ENCODE results near the gene CCDC6.
"Not testable (repeated sequence)": the region's sequence is repeated elsewhere in the genome, so short reads cannot be mapped to it uniquely, and the experiment has no call there.

The CCDC6 gene

DNA sequence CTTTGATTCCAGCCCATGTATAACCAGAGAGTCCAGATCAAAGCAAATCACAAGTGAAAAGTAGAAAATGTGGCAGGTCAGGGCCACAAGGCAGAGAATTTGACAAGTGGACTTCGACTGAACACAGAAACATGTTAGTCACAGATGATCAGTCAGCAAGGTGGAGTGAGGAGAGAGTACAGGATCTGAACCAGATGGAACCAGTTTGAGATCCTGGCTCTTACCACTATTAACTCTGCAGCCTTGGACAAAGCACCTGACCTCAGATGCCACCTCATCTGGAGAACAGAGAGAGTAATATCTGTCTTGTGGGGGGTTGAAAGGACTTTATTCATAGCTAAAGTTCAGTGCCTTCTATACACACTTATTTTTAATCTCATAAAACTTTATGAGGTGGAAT lies 157.5 kb downstream of the CCDC6 start:
- no peak for DNase-seq (ENCODE audit: low read depth)
- in situ Hi-C loops (cut with HindIII; ENCODE audit: low sequenced_read_pairs) = no loop called here
- TF ChIP-seq, protein P1, sequence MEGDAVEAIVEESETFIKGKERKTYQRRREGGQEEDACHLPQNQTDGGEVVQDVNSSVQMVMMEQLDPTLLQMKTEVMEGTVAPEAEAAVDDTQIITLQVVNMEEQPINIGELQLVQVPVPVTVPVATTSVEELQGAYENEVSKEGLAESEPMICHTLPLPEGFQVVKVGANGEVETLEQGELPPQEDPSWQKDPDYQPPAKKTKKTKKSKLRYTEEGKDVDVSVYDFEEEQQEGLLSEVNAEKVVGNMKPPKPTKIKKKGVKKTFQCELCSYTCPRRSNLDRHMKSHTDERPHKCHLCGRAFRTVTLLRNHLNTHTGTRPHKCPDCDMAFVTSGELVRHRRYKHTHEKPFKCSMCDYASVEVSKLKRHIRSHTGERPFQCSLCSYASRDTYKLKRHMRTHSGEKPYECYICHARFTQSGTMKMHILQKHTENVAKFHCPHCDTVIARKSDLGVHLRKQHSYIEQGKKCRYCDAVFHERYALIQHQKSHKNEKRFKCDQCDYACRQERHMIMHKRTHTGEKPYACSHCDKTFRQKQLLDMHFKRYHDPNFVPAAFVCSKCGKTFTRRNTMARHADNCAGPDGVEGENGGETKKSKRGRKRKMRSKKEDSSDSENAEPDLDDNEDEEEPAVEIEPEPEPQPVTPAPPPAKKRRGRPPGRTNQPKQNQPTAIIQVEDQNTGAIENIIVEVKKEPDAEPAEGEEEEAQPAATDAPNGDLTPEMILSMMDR (IDR thresholded peaks at IDR 0.05; ENCODE audit: low read depth, low read length, missing control alignments) = no peak
- no peak overlapping the region for H3K4me3 ChIP-seq (ENCODE audit: low read depth, low read length)

- TF ChIP-seq, protein P1 (IDR thresholded peaks at IDR 0.05; ENCODE audit: low read depth, low read length, missing control alignments) = no peak
- in situ Hi-C loops (cut with HindIII; ENCODE audit: low sequenced_read_pairs) = no loop called here
- no peak for DNase-seq (ENCODE audit: low read depth)
- no peak overlapping the region for H3K4me3 ChIP-seq (ENCODE audit: low read depth, low read length)
Observed at GRCh38 chr10:59745163-59745650, 161.1 kb downstream of the CCDC6 start.

DNA sequence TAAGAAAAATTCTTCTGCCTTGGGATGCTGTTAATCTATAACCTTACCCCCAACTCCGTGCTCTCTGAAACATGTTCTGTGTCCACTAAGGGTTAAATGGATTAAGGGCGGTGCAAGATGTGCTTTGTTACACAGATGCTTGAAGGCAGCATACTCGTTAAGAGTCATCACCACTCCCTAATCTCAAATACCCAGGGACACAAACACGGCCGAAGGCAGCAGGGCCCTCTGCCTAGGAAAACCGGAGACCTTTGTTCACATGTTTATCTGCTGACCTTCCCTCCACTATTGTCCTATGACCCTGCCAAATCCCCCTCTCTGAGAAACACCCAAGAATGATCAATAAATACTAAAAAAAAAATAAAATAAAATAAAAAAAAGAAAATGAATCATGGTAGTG lies 161.6 kb downstream of the CCDC6 start:
- H3K4me3 ChIP-seq (ENCODE audit: low read depth, low read length); in situ Hi-C loops (cut with HindIII; ENCODE audit: low sequenced_read_pairs); DNase-seq (ENCODE audit: low read depth): not testable (repeated sequence)

DNA sequence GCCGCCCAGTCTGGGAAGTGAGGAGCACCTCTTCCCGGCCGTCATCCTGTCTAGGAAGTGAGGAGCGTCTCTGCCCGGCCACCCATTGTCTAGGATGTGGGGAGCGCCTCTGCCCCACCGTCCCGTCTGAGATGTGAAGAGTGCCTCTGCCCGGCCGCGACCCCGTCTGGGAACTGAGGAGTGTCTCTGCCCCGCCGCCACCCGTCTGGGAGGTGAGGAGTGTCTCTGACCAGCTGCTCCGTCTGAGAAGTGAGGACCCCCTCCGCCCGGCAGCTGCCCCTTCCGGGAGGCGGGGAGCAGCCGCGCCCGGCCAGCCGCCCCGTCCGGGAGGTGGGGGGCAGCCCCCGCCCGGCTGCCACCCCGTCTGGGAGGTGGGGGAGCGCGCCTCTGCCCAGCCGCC lies 162.2 kb downstream of the CCDC6 start:
- in situ Hi-C loops (cut with HindIII; ENCODE audit: low sequenced_read_pairs); H3K4me3 ChIP-seq (ENCODE audit: low read depth, low read length): not testable (repeated sequence)

DNA sequence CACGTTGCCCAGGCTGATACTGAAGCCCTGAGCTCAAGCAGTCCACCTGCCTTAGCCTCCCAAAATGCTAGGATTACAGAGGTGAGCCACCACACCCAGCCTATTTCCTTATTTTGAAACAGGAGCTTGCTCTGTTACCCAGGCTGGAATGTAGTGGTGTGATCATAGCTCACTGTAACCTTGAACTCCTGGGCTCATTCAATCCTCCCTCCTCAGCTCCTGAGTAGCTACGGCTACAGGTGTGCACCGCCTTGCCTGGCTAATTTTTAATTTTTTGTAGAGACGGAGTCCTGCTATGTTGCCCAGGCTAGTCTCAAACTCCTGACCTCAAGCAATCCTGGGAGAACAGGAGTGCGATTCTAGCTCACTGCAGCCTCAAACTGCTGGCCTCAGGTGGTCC lies 164.8 kb downstream of the CCDC6 start:
- in situ Hi-C loops (cut with HindIII; ENCODE audit: low sequenced_read_pairs) = no loop called here
- TF ChIP-seq, protein P1 (IDR thresholded peaks at IDR 0.05; ENCODE audit: low read depth, low read length, missing control alignments) = no peak
- no peak overlapping the region for H3K4me3 ChIP-seq (ENCODE audit: low read depth, low read length)
- DNase-seq (ENCODE audit: low read depth) = no peak

More for the DNA sequence above, 162.2 kb downstream of the CCDC6 start:
- DNase-seq (ENCODE audit: low read depth) = not testable (repeated sequence)

- no peak for DNase-seq (ENCODE audit: low read depth)
- TF ChIP-seq, protein P1 (IDR thresholded peaks at IDR 0.05; ENCODE audit: low read depth, low read length, missing control alignments) = no peak
- H3K4me3 ChIP-seq (ENCODE audit: low read depth, low read length) = no peak overlapping the region
- in situ Hi-C loops (cut with HindIII; ENCODE audit: low sequenced_read_pairs) = no loop called here
Observed at GRCh38 chr10:59741048-59741447, 165.3 kb downstream of the CCDC6 start.
